ENCODE results near the gene TRAF3IP3.

Gene TRAF3IP3

GRCh38 chr1:209777587-209777986, 21.7 kb downstream of the TRAF3IP3 start:
- Histone ChIP-seq H3K9me3 (ENCODE audit: insufficient read depth, low read length) (no peaks in the 10 kb centered on the region), H3K27me3 (ENCODE audit: insufficient read depth, insufficient read length) (no peaks in the 10 kb centered on the region), H3K9ac (ENCODE audit: insufficient read length, low read depth) (no peak overlapping the region), H3K36me3 (ENCODE audit: insufficient read depth, insufficient read length, low read length) (peaks cover 7% of the 10 kb centered on the region), H3K4me3 (ENCODE audit: insufficient read length, low read depth) (no peak overlapping the region), H3K4me1 (ENCODE audit: insufficient read depth, insufficient read length) (no peaks in the 10 kb centered on the region)
- DNase-seq (ENCODE audit: low read depth, low spot score) = no peak
- TF ChIP-seq ZNF274 (IDR thresholded peaks at IDR 0.05; ENCODE audit: low read depth, low read length) (no peak), SUZ12 (IDR thresholded peaks at IDR 0.05; ENCODE audit: extremely low read depth, insufficient read depth, insufficient read length) (no peak), YY1 (IDR thresholded peaks at IDR 0.05; ENCODE audit: insufficient read depth, insufficient read length) (no peak)

GRCh38 chr1:209778102-209778501, 22.2 kb downstream of the TRAF3IP3 start:
- Histone ChIP-seq H3K36me3 (ENCODE audit: insufficient read depth, insufficient read length, low read length) (peaks cover 13% of the 10 kb centered on the region), H3K9ac (ENCODE audit: insufficient read length, low read depth) (no peak overlapping the region), H3K4me3 (ENCODE audit: insufficient read length, low read depth) (no peak overlapping the region), H3K9me3 (ENCODE audit: insufficient read depth, low read length) (no peaks in the 10 kb centered on the region), H3K27me3 (ENCODE audit: insufficient read depth, insufficient read length) (no peaks in the 10 kb centered on the region), H3K4me1 (ENCODE audit: insufficient read depth, insufficient read length) (no peaks in the 10 kb centered on the region)
- no peak for DNase-seq (ENCODE audit: low read depth, low spot score)
- TF ChIP-seq SUZ12 (IDR thresholded peaks at IDR 0.05; ENCODE audit: extremely low read depth, insufficient read depth, insufficient read length) = no peak
- TF ChIP-seq ZNF274 (IDR thresholded peaks at IDR 0.05; ENCODE audit: low read depth, low read length) = no peak
- TF ChIP-seq YY1 (IDR thresholded peaks at IDR 0.05; ENCODE audit: insufficient read depth, insufficient read length) = no peak

GRCh38 chr1:209780268-209780667, 24.4 kb downstream of the TRAF3IP3 start:
- no peak for DNase-seq (ENCODE audit: low read depth, low spot score)
- H3K9ac ChIP-seq (ENCODE audit: insufficient read length, low read depth) = no peak overlapping the region
- no peak for TF ChIP-seq ZNF274 (IDR thresholded peaks at IDR 0.05; ENCODE audit: low read depth, low read length)
- TF ChIP-seq SUZ12 (IDR thresholded peaks at IDR 0.05; ENCODE audit: extremely low read depth, insufficient read depth, insufficient read length) = no peak
- no peak for TF ChIP-seq YY1 (IDR thresholded peaks at IDR 0.05; ENCODE audit: insufficient read depth, insufficient read length)

GRCh38 chr1:209783386-209783785, 27.5 kb downstream of the TRAF3IP3 start:
- Histone ChIP-seq H3K36me3 (ENCODE audit: insufficient read depth, insufficient read length, low read length) (peaks cover 16% of the 10 kb centered on the region), H3K27me3 (ENCODE audit: insufficient read depth, insufficient read length) (no peaks in the 10 kb centered on the region), H3K4me3 (ENCODE audit: insufficient read length, low read depth) (peak overlapping the region; percentile 75), H3K9me3 (ENCODE audit: insufficient read depth, low read length) (no peaks in the 10 kb centered on the region), H3K4me1 (ENCODE audit: insufficient read depth, insufficient read length) (no peaks in the 10 kb centered on the region), H3K9ac (ENCODE audit: insufficient read length, low read depth) (peak overlapping the region; percentile 92)
- no peak for DNase-seq (ENCODE audit: low read depth, low spot score)
- no peak for TF ChIP-seq ZNF274 (IDR thresholded peaks at IDR 0.05; ENCODE audit: low read depth, low read length)
- TF ChIP-seq SUZ12 (IDR thresholded peaks at IDR 0.05; ENCODE audit: extremely low read depth, insufficient read depth, insufficient read length) = no peak
- TF ChIP-seq YY1 (IDR thresholded peaks at IDR 0.05; ENCODE audit: insufficient read depth, insufficient read length) = no peak

More at GRCh38 chr1:209780268-209780667, 24.4 kb downstream of the TRAF3IP3 start:
- H3K36me3 ChIP-seq (ENCODE audit: insufficient read depth, insufficient read length, low read length) = peaks cover 16% of the 10 kb centered on the region
- no peaks in the 10 kb centered on the region for H3K9me3 ChIP-seq (ENCODE audit: insufficient read depth, low read length)
- no peaks in the 10 kb centered on the region for H3K4me1 ChIP-seq (ENCODE audit: insufficient read depth, insufficient read length)
- H3K4me3 ChIP-seq (ENCODE audit: insufficient read length, low read depth) = no peak overlapping the region
- H3K27me3 ChIP-seq (ENCODE audit: insufficient read depth, insufficient read length) = no peaks in the 10 kb centered on the region

GRCh38 chr1:209784265-209785169, 28.7 kb downstream of the TRAF3IP3 start, which contains the start of gene C1orf74:
Gene C1orf74, minus strand, starts transcription at chr1:209784559. Its CDS starts 925 bp downstream, at chr1:209783634.
- Histone ChIP-seq H3K9me3 (ENCODE audit: insufficient read depth, low read length) (no peaks in the 10 kb centered on the region), H3K27me3 (ENCODE audit: insufficient read depth, insufficient read length) (no peaks in the 10 kb centered on the region), H3K36me3 (ENCODE audit: insufficient read depth, insufficient read length, low read length) (peaks cover 16% of the 10 kb centered on the region), H3K4me3 (ENCODE audit: insufficient read length, low read depth) (peak within 1 kb of the TSS; percentile 75), H3K4me1 (ENCODE audit: insufficient read depth, insufficient read length) (no peaks in the 10 kb centered on the region), H3K9ac (ENCODE audit: insufficient read length, low read depth) (peak within 1 kb of the TSS; percentile 92)
- DNase-seq (ENCODE audit: low read depth, low spot score) = peak; percentile 99
- TF ChIP-seq ZNF274 (IDR thresholded peaks at IDR 0.05; ENCODE audit: low read depth, low read length) = no peak
- TF ChIP-seq SUZ12 (IDR thresholded peaks at IDR 0.05; ENCODE audit: extremely low read depth, insufficient read depth, insufficient read length) = no peak
- TF ChIP-seq YY1 (IDR thresholded peaks at IDR 0.05; ENCODE audit: insufficient read depth, insufficient read length) = no peak

DNA sequence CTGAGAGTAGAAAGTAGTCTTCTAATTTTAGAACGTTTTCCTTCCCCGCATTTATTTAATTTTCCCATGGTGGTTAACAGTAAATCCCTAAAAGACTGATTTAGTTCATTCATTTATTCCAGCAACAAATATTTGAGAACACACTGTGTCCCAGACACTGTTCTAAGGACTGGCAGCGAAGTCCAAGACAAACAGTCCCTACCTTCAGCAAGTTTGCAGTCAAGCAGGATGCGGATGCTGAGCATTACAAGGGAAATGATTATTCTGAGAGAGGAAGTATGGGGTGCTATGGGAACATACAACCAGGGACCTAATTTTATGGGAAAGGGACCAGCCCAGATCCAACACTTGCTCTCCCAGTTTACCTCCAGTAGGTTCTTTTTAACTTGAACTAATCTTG, 29.7 kb downstream of the TRAF3IP3 start:
- Histone ChIP-seq H3K9ac (ENCODE audit: insufficient read length, low read depth) (no peak overlapping the region), H3K4me1 (ENCODE audit: insufficient read depth, insufficient read length) (no peaks in the 10 kb centered on the region), H3K9me3 (ENCODE audit: insufficient read depth, low read length) (no peaks in the 10 kb centered on the region), H3K27me3 (ENCODE audit: insufficient read depth, insufficient read length) (no peaks in the 10 kb centered on the region), H3K4me3 (ENCODE audit: insufficient read length, low read depth) (no peak overlapping the region), H3K36me3 (ENCODE audit: insufficient read depth, insufficient read length, low read length) (peaks cover 16% of the 10 kb centered on the region)
- DNase-seq (ENCODE audit: low read depth, low spot score) = no peak
- no peak for TF ChIP-seq SUZ12 (IDR thresholded peaks at IDR 0.05; ENCODE audit: extremely low read depth, insufficient read depth, insufficient read length)
- TF ChIP-seq YY1 (IDR thresholded peaks at IDR 0.05; ENCODE audit: insufficient read depth, insufficient read length) = no peak
- no peak for TF ChIP-seq ZNF274 (IDR thresholded peaks at IDR 0.05; ENCODE audit: low read depth, low read length)

- Histone ChIP-seq H3K9me3 (ENCODE audit: insufficient read depth, low read length) (no peaks in the 10 kb centered on the region), H3K27me3 (ENCODE audit: insufficient read depth, insufficient read length) (no peaks in the 10 kb centered on the region), H3K9ac (ENCODE audit: insufficient read length, low read depth) (no peak overlapping the region), H3K36me3 (ENCODE audit: insufficient read depth, insufficient read length, low read length) (peaks cover 16% of the 10 kb centered on the region), H3K4me1 (ENCODE audit: insufficient read depth, insufficient read length) (no peaks in the 10 kb centered on the region), H3K4me3 (ENCODE audit: insufficient read length, low read depth) (no peak overlapping the region)
- TF ChIP-seq SUZ12 (IDR thresholded peaks at IDR 0.05; ENCODE audit: extremely low read depth, insufficient read depth, insufficient read length) (no peak), ZNF274 (IDR thresholded peaks at IDR 0.05; ENCODE audit: low read depth, low read length) (no peak), YY1 (IDR thresholded peaks at IDR 0.05; ENCODE audit: insufficient read depth, insufficient read length) (no peak)
- no peak for DNase-seq (ENCODE audit: low read depth, low spot score)
These were observed 30.3 kb downstream of the TRAF3IP3 start for GRCh38 chr1:209786146-209786545.
